HepG2 (cell line): ENCODE data around the gene SRP68. TPM values are rescaled to one million over a fixed set of nuclear protein-coding genes. Genes with fewer than 3 reads are reported as not detected.
A peak's percentile ranks its signal among the peaks of the same experiment; 100 is the strongest.

Experiments
- CBFB ChIP-seq: sonication (generic); formaldehyde crosslinking; IDR thresholded peaks from 2 replicates; pipeline ENCODE4 v1.4.0; 2020; ENCODE audit warnings: missing genetic modification reagents
- CHCHD3 ChIP-seq: sonication (generic); formaldehyde crosslinking; IDR thresholded peaks from 2 replicates; pipeline ENCODE4 v1.8.0; 2022; ENCODE audit warnings: mild to moderate bottlenecking, missing genetic modification reagents, moderate library complexity
- KDM1A ChIP-seq: IDR thresholded peaks from 2 replicates; pipeline ENCODE4 v1.6.1; 2016; ENCODE audit warnings: missing compliant biosample characterization
- KDM2A ChIP-seq: sonication (generic); formaldehyde crosslinking; IDR thresholded peaks from 2 replicates; pipeline ENCODE4 v1.4.0; 2020; ENCODE audit warnings: low read depth, missing genetic modification reagents, borderline replicate concordance
- MYNN ChIP-seq: sonication (generic); formaldehyde crosslinking; IDR thresholded peaks from 2 replicates; pipeline ENCODE4 v1.4.0; 2020; ENCODE audit warnings: mild to moderate bottlenecking, low read depth, missing genetic modification reagents
- NBN ChIP-seq: fragments of 450-650 bp; conservative IDR thresholded peaks from 2 replicates; pipeline ENCODE4 v1.6.1; 2017
- NFE2L1 ChIP-seq: sonication (generic); formaldehyde crosslinking; IDR thresholded peaks from 2 replicates; pipeline ENCODE4 v1.4.0; 2020; ENCODE audit warnings: missing genetic modification reagents, mild to moderate bottlenecking, borderline replicate concordance
- PHF20 ChIP-seq: sonication (generic); formaldehyde crosslinking; IDR thresholded peaks from 2 replicates; pipeline ENCODE4 v1.5.0; 2020; ENCODE audit warnings: mild to moderate bottlenecking, missing genetic modification reagents
- RBFOX2 ChIP-seq: fragments of 200-400 bp; formaldehyde crosslinking; IDR thresholded peaks from 2 replicates; pipeline ENCODE4 v1.6.1; 2017; ENCODE audit warnings: low read depth, mild to moderate bottlenecking, low read length
- TBL1XR1 ChIP-seq: fragments of 150-350 bp; IDR thresholded peaks from 2 replicates; pipeline ENCODE4 v1.6.1; 2014; ENCODE audit warnings: borderline replicate concordance, low read length; ENCODE audit not compliant: partially characterized antibody
- TBX2 ChIP-seq: sonication (generic); formaldehyde crosslinking; IDR thresholded peaks from 2 replicates; pipeline ENCODE4 v1.5.0; 2020; ENCODE audit warnings: missing genetic modification reagents, mild to moderate bottlenecking, borderline replicate concordance
- ZBTB21 ChIP-seq: sonication (generic); formaldehyde crosslinking; IDR thresholded peaks from 2 replicates; pipeline ENCODE4 v1.4.0; 2020; ENCODE audit warnings: missing genetic modification reagents
- ZBTB3 ChIP-seq: sonication (generic); formaldehyde crosslinking; IDR thresholded peaks from 2 replicates; pipeline ENCODE4 v1.4.0; 2020; ENCODE audit warnings: low read depth, mild to moderate bottlenecking, moderate library complexity, missing genetic modification reagents, borderline replicate concordance
- ZBTB46 ChIP-seq: sonication (generic); formaldehyde crosslinking; IDR thresholded peaks from 2 replicates; pipeline ENCODE4 v1.4.0; 2020; ENCODE audit warnings: mild to moderate bottlenecking, missing genetic modification reagents, borderline replicate concordance
- ZNF251 ChIP-seq: sonication (generic); formaldehyde crosslinking; IDR thresholded peaks from 2 replicates; pipeline ENCODE4 v1.9.0; 2021; ENCODE audit warnings: mild to moderate bottlenecking, missing genetic modification reagents
- ZNF7 ChIP-seq: IDR thresholded peaks from 2 replicates; pipeline ENCODE4 v1.6.1; 2016; ENCODE audit warnings: missing biosample characterization, missing genetic modification reagents
- ZSCAN25 ChIP-seq: sonication (generic); formaldehyde crosslinking; IDR thresholded peaks from 2 replicates; pipeline ENCODE4 v1.8.0; 2022; ENCODE audit warnings: mild to moderate bottlenecking, missing genetic modification reagents
- polyA plus RNA-seq, 8 experiments: library from polyadenylated mRNA; depleted of rRNA in 3 of 8; stranded (reverse) in 7 of 8; unstranded in 1 of 8; fragments of >200 nt; fragmentation: Illumina TruSeq in 4 of 8; extraction: Trizol in 4 of 8; gene quantifications; 2 replicates each; pipeline versions ENCODE4 v1.2.1 to v1.2.3, GENCODE V29; 2011 to 2016; ENCODE audit warnings: low read depth in 4 of 8, missing spikeins in 1 of 8, mixed read lengths in 1 of 8; ENCODE audit not compliant: insufficient read depth in 1 of 8
- total RNA-seq, 5 experiments: library from RNA; depleted of rRNA; stranded (reverse); fragments of >200 nt; fragmentation: Illumina TruSeq; extraction: Trizol; gene quantifications; 2 replicates each; pipeline ENCODE4 v1.2.3, GENCODE V29; 2016; ENCODE audit warnings: low read depth in 1 of 5
- TF ChIP-seq, protein P1 (sequence below): sonication (generic); formaldehyde crosslinking; IDR thresholded peaks from 2 replicates; pipeline ENCODE4 v1.4.0; 2020; ENCODE audit warnings: mild to moderate bottlenecking, missing genetic modification reagents
- TF ChIP-seq, protein P2 (sequence below): sonication (generic); formaldehyde crosslinking; IDR thresholded peaks from 2 replicates; pipeline ENCODE4 v1.8.0; 2022; ENCODE audit warnings: mild to moderate bottlenecking, missing genetic modification reagents

Gene SRP68
- total and polyA plus RNA-seq, 2 of the 13 experiments (the other 11 are each of a cell fraction or from before 2014, with no cell fraction given) = 39.8 to 74.3 TPM

GRCh38 chr17:76072148-76072858 lies at the start of gene SRP68 (continued):
- TF ChIP-seq, protein P1, sequence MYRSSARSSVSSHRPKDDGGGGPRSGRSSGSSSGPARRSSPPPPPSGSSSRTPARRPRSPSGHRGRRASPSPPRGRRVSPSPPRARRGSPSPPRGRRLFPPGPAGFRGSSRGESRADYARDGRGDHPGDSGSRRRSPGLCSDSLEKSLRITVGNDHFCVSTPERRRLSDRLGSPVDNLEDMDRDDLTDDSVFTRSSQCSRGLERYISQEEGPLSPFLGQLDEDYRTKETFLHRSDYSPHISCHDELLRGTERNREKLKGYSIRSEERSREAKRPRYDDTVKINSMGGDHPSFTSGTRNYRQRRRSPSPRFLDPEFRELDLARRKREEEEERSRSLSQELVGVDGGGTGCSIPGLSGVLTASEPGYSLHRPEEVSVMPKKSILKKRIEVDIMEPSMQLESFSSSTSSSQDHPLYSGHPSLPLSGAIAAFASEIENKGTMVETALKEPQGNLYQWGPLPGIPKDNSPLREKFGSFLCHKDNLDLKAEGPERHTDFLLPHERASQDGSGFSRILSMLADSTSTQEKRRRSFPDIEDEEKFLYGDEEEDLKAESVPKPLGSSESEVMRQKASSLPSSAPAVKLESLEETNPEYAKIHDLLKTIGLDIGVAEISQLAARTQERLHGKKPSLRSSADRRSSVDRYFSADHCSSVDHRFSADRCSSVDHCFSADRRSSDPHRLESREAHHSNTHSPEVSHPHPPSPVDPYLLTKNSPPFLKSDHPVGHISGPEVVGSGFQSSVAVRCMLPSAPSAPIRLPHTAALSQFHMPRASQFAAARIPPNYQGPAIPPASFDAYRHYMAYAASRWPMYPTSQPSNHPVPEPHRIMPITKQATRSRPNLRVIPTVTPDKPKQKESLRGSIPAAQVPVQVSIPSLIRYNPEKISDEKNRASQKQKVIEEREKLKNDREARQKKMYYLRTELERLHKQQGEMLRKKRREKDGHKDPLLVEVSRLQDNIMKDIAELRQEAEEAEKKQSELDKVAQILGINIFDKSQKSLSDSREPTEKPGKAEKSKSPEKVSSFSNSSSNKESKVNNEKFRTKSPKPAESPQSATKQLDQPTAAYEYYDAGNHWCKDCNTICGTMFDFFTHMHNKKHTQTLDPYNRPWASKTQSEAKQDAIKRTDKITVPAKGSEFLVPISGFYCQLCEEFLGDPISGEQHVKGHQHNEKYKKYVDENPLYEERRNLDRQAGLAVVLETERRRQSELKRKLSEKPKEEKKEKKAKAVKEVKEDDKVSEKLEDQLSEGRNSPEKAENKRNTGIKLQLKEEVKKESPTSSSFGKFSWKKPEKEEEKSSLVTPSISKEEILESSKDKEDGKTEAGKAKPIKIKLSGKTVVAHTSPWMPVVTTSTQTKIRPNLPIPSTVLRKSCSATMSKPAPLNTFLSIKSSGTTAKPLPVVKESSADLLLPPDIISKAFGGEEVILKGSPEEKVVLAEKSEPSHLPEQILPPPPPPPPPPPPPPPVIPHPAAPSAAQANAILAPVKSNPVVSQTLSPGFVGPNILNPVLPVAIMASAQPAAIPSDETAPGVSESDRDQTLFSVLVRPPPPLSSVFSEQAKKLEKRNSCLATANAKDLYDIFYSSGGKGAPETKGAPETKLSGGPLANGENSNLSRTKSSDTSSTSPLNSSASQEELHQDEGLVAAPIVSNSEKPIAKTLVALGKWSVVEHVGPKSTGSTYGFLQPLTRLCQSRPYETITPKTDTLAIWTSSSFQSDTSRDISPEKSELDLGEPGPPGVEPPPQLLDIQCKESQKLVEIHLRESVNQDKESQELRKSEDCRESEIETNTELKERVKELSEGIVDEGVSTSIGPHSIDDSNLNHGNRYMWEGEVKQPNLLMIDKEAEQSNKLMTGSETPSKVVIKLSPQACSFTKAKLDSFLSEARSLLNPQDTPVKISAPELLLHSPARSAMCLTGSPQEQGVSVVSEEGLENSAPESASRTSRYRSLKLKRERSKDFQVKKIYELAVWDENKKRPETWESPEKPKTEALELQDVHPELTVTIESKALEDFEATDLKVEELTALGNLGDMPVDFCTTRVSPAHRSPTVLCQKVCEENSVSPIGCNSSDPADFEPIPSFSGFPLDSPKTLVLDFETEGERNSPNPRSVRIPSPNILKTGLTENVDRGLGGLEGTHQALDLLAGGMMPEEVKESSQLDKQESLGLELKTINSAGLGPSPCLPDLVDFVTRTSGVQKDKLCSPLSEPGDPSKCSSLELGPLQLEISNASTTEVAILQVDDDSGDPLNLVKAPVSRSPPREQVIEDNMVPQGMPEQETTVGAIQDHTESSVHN (CRISPR knock-in tag) = peak; percentile 52; the same call in 1 of the 2 replicates
- TF ChIP-seq KDM2A (CRISPR knock-in tag) = peak; percentile 90
- TF ChIP-seq NBN = no peak
- TF ChIP-seq ZBTB3 = 0 out of 2 replicates have a peak, but pooled peaks have one; percentile 50
- TF ChIP-seq NFE2L1 (CRISPR knock-in tag) = no peak
- peak; percentile 13; the same call in 1 of the 2 replicates for TF ChIP-seq KDM1A
- TF ChIP-seq MYNN (CRISPR knock-in tag) = peak; percentile 30; the same call in 1 of the 2 replicates
- peak; percentile 85 for TF ChIP-seq ZSCAN25 (CRISPR knock-in tag)
- peak; percentile 66 for TF ChIP-seq TBL1XR1
- peak; percentile 92 for TF ChIP-seq CHCHD3 (CRISPR knock-in tag)
- TF ChIP-seq RBFOX2 = peak; percentile 98
- peak; percentile 96 for TF ChIP-seq PHF20 (CRISPR knock-in tag)
- peak; percentile 90 for TF ChIP-seq TBX2
- peak; percentile 84 for TF ChIP-seq CBFB (CRISPR knock-in tag)
- TF ChIP-seq, protein P2, sequence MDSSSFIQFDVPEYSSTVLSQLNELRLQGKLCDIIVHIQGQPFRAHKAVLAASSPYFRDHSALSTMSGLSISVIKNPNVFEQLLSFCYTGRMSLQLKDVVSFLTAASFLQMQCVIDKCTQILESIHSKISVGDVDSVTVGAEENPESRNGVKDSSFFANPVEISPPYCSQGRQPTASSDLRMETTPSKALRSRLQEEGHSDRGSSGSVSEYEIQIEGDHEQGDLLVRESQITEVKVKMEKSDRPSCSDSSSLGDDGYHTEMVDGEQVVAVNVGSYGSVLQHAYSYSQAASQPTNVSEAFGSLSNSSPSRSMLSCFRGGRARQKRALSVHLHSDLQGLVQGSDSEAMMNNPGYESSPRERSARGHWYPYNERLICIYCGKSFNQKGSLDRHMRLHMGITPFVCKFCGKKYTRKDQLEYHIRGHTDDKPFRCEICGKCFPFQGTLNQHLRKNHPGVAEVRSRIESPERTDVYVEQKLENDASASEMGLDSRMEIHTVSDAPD = no peak
- TF ChIP-seq ZNF7 (CRISPR knock-in tag) = no peak
- TF ChIP-seq ZBTB21 (CRISPR knock-in tag) = no peak
- no peak for TF ChIP-seq ZNF251 (CRISPR knock-in tag)
- peak; percentile 76; the same call in 1 of the 2 replicates for TF ChIP-seq ZBTB46 (CRISPR knock-in tag)
